Measurements from ENCODE around the gene SMARCD2. TPM values are rescaled to one million over a fixed set of nuclear protein-coding genes. Genes with fewer than 3 reads are reported as not detected.

Gene SMARCD2
- polyA plus RNA-seq, 5 donors, result 111 to 147 (median 133) TPM

DNA sequence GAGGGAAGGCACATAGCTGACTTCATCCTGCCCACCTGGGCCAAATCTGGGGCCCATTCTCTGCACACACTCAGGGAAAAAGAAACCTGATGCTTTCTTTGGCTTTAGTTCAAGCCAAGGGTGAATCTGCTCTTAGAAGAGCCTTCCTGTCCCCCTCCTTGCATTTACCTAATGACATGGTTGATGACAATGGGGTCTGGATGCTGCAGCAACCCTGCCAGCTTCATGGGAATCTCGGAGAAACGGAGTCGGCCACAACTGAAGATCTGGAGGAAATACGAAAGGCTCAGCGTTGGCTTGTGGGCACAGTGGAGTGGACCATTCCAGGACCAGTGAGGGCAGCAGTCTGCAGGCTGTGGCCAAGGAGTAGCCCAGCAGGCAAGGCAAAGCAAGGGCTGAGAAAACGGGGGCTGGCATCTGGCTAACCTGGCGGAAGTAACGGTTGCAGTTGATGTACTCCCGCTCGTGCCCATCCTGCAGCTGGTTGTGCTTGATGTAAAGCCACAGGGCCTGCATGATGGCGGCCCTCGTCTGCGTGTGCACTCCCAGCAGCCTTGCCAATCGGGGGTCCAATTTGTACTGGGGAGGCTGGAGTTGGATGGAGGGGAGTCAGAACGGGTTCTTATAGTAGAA is 8.6 kb downstream of the SMARCD2 start:
- DNase-seq, result no peak

DNA sequence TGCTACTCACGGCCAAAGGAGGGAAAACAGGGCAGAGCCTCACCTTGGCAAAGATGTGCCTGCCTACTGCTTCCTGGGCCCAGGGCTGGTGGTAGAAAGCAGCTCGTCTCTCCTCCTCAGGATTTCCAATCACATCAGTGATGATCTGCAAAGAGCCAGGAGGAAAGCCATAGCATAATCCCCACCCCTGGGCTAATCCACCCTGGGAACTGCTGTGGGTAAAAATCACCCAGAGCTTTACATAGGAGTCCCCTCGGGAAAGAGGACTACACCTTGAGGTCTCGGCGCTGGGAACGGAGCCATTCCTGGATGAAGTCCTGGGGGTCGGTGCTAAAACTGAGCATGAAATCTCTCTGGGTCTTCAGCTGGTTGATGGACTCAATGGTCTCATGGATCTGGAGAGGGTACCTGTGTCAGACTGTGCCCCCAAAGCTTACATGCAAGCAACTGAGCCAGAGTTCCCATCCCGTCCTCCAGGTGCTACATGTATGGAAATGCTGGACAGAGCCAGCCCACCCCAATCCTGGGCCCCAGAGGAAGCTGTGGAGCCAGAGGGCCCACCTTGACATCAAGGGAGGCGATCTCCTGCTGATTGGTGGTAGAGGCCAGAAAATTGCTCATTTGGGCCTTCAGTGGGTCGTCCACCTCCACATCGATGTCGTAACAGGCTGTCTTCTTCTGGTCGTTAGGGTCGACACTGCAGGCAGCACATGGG is 9.3 kb downstream of the SMARCD2 start:
- no peak for DNase-seq

- no peak for DNase-seq
Observed at GRCh38 chr17:63832455-63832854, 10.0 kb downstream of the SMARCD2 start.

DNA sequence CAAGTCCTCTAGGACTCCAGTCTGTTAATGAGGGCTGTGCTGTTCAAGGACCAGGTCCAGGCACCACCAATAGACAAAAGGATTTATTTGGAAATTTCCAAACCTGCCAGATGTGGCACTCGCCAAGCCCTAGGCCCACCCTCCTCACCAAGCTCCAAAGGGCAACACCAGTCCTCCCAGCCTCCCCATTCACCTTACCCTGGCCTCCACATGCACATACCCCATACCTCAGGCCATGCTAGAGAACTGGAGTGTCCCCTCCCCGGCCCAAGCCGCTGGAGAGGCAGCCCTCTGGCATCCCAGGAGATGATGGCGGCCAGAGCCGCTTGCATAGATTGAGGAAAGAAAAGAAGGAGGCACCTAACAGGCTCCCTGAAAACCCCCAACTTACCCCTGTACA is 10.5 kb downstream of the SMARCD2 start:
- no peak for DNase-seq

DNA sequence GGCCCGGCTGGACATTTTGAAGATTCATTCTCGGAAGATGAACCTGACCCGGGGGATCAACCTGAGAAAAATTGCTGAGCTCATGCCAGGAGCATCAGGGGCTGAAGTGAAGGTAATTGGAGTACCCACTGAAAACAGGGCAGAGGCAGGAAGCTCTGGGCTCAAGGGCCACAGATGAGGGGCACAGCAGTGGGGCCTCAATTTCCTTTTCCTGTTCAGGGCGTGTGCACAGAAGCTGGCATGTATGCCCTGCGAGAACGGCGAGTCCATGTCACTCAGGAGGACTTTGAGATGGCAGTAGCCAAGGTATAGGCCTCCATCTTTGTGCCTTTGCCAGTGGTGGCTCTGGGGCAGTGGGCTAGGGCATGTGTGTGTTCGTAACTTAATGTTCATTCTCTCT is 11.0 kb downstream of the SMARCD2 start:
- DNase-seq, result no peak

- DNase-seq, result no peak
Observed at GRCh38 chr17:63830904-63831491, 11.5 kb downstream of the SMARCD2 start.

DNA sequence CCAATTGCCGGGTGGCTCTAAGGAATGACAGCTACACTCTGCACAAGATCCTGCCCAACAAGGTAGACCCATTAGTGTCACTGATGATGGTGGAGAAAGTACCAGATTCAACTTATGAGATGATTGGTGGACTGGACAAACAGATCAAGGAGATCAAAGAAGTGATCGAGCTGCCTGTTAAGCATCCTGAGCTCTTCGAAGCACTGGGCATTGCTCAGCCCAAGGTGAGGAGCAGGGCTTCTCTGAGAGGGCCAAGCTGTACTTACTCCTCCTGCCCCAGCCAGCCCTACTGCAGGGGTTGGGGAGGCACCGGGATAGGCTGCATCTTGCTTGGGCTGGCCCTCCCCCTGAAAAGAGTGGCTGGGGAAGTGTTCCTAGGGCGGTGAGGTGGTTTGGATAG is 12.2 kb downstream of the SMARCD2 start:
- no peak for DNase-seq

DNA sequence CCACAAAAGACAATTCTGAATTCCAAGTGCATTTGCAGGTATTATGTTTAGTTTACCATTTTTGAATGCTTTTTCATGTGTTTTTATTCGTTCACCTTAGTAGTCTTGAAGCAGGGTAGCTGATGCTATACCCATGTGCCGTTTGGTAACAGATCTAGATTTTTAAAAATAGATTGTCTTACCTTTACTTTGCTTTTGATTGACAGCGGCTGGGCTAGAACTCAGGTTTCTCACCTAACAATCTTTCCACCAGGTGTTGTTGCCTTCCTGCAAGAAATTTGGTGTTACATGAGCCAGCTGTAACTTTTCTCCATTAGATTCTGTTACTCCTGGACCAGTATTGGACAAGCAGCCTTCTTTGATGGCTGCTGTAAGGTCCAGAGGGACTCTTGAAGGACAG is 13.5 kb downstream of the SMARCD2 start:
- DNase-seq, result no peak

DNA sequence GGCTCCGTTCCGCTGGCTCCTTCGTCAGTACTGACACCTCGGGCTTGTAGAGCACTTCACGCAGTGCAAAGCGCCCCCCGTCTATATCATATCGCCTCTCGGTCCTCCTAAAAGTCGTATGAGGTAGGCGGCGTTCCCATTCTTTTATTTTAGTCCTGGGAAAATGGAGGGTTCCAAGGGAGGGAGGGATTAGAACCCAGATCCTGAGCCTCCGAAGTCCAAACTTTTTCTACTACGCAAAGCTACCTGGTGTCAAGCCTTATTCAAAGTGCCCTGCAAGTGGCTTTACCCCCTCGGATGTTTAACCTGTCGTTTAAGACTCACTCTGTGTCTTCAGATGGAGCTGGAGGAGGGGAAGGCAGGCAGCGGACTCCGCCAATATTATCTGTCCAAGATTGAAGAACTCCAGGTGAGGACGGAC is 14.7 kb downstream of the SMARCD2 start:
- no peak for DNase-seq

GRCh38 chr17:63827002-63827800 is 15.3 kb downstream of the SMARCD2 start, which contains the start of the genes FTSJ3 and PSMC5:
TSS of gene FTSJ3 (minus strand) at chr17:63827663. CDS start at chr17:63826902, 761 bp downstream.
TSS of gene PSMC5 (plus strand) at chr17:63827431. CDS start at chr17:63827491, 60 bp downstream.
- DNase-seq, result peak; percentile 95 to 97

DNA sequence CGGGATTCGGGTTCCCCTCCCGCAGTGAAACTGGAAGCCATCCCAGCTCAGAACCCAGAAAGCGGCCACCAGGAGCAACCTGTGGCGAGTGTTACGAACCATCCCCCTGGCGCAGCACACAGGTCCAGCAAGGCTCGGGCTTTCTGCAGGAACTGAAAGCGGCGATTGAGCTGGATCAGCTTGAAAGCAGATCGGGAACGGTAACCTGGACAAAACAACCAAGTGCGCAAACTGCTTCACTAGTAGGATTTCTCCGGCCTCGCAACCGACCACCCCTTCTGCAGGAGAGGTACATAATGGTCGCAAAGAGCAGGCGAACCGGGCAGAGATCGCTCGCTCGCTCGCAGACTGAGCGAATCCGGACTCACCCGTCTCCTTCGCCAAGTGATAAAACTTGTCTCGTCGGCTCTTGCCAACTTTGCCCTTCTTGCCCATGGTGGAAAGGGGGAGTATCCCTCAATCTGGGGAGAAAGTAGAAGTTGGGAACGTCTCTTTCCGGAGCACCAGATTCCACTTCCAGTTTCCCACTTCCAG is 15.9 kb downstream of the SMARCD2 start:
- no peak for DNase-seq

DNA sequence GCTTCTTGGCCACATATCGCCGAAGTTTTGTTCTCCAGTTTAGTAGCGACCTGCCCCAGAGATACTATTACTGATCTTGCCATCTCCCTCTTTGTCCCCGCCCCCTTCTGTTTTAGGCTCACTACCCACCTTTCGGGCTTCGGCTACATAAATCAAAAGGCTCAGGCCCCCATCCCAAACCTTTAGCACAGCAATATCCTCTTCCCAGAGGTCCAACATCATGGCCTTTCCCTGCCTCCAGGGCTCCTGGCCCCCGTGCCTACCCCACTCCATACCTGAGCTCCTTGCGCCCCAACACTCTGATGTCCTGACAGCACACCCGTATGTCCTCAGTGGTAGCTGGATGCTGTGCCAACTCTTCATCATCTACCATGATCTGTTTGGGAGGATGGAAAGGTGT is 18.1 kb downstream of the SMARCD2 start:
- DNase-seq, result no peak

GRCh38 chr17:63823659-63824331 is 18.7 kb downstream of the SMARCD2 start:
- DNase-seq, result no peak

GRCh38 chr17:63822537-63822936 is 19.9 kb downstream of the SMARCD2 start:
- DNase-seq, result no peak

DNA sequence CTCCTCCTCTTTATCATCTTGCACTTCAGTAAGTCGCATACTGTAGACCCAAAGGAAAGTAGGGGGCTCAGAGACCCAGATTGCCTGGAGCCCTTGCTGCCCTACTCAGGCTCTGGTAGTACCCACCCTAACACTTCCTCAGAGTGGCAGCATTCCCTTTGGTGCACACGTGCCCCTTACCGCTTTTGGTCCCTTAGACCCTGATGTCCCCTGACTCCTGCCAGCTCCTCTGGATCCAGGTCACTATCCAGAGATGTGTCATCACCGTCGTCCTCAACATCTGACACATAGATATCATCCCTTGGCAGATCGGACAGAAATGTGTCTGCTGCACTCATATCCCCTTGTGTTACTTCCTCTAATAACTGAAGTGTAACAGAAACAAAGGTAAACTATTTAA is 20.7 kb downstream of the SMARCD2 start:
- no peak for DNase-seq

DNA sequence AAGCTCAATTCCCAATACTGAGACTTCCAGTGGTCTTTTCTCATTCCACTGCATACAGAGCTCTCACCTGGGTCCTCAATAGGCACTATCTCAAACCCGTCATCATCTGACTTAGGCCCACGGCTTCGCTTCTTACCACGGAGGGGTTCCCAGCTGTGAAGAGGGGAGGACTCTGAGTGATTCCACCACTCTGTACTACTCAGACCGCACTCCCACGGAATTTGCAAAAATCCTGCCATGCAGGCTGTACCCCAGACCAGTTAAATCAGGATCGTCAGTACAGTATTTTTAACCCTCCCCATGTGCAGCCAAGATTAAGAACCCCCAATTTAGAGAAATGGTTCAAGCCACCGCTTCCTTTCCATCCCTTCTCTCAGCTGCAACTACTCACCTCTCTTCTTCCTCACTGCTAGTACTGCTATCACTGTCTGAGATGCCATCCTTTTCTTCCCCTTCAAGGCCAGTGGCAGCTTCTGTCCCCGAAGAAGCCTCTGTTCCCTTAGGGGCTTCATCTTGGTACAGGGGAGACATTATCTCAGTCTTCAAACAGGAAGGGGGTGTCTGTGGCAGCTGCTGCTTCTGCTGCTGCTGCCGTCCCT is 21.4 kb downstream of the SMARCD2 start:
- DNase-seq, result no peak

GRCh38 chr17:63819585-63820537 is 22.6 kb downstream of the SMARCD2 start:
- DNase-seq, result no peak

- no peak for DNase-seq
Observed at GRCh38 chr17:63819131-63819530, 23.4 kb downstream of the SMARCD2 start.

- no peak for DNase-seq
Observed at GRCh38 chr17:63817736-63818385, 24.6 kb downstream of the SMARCD2 start.
